ENCODE measurements around the gene ASPM.

GRCh38 chr1:197174818-197175217 lies 28.3 kb upstream of the ASPM start:
- TF ChIP-seq, protein P1, sequence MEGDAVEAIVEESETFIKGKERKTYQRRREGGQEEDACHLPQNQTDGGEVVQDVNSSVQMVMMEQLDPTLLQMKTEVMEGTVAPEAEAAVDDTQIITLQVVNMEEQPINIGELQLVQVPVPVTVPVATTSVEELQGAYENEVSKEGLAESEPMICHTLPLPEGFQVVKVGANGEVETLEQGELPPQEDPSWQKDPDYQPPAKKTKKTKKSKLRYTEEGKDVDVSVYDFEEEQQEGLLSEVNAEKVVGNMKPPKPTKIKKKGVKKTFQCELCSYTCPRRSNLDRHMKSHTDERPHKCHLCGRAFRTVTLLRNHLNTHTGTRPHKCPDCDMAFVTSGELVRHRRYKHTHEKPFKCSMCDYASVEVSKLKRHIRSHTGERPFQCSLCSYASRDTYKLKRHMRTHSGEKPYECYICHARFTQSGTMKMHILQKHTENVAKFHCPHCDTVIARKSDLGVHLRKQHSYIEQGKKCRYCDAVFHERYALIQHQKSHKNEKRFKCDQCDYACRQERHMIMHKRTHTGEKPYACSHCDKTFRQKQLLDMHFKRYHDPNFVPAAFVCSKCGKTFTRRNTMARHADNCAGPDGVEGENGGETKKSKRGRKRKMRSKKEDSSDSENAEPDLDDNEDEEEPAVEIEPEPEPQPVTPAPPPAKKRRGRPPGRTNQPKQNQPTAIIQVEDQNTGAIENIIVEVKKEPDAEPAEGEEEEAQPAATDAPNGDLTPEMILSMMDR (IDR thresholded peaks at IDR 0.05) = no peak
- TF ChIP-seq POLR2A (IDR thresholded peaks at IDR 0.05) = no peak

Measured in right lobe of liver (tissue), 4 donors.